Lung (tissue), 12 donors: Measurements from ENCODE around the gene CRTC1. TPM values are rescaled to one million over a fixed set of nuclear protein-coding genes. Genes with fewer than 3 reads are reported as not detected.

Experiments
- ATAC-seq: fragments of 200-7000 bp; cut with Tn5 transposase; one replicate; pipeline ENCODE4 v1.9.1; 2020; ENCODE audit warnings: moderate number of reproducible peaks; ENCODE audit not compliant: insufficient read depth, low FRiP score
- DNase-seq, 3 donors: peaks; one replicate each; pipeline ENCODE4 v3.0.0-alpha.2; 2013 to 2017
- H3K27ac ChIP-seq, 2 donors: one replicate each; pipeline ENCODE4 v1.5.1; 2013; ENCODE audit warnings: mild to moderate bottlenecking in 2 of 2, moderate library complexity in 2 of 2, control low read depth in 1 of 2, inconsistent platforms in 1 of 2, low read depth in 1 of 2, low read length in 1 of 2
- H3K27me3 ChIP-seq, 3 donors: one replicate each; pipeline ENCODE4 v1.5.1; 2013; ENCODE audit warnings: low read length in 2 of 3; ENCODE audit not compliant: control insufficient read depth in 3 of 3, insufficient read depth in 3 of 3
- H3K36me3 ChIP-seq, 4 donors: one replicate each; pipeline ENCODE4 v1.5.1; 2013; ENCODE audit warnings: low read length in 4 of 4, mild to moderate bottlenecking in 1 of 4, moderate library complexity in 1 of 4; ENCODE audit not compliant: control insufficient read depth in 4 of 4, insufficient read depth in 4 of 4
- H3K4me1 ChIP-seq, 5 donors: one replicate each; pipeline ENCODE4 v1.5.1; 2013; ENCODE audit warnings: low read length in 5 of 5, mild to moderate bottlenecking in 2 of 5, moderate library complexity in 1 of 5; ENCODE audit not compliant: control insufficient read depth in 5 of 5, insufficient read depth in 5 of 5
- H3K4me3 ChIP-seq: one replicate; pipeline ENCODE4 v1.5.1; 2013; ENCODE audit warnings: mild to moderate bottlenecking, control low read depth, moderate library complexity
- H3K9ac ChIP-seq, 2 donors: one replicate each; pipeline ENCODE4 v1.5.1; 2013; ENCODE audit warnings: low read length in 2 of 2, control low read depth in 1 of 2; ENCODE audit not compliant: insufficient read depth in 1 of 2
- H3K9me3 ChIP-seq, 4 donors: one replicate each; pipeline ENCODE4 v1.5.1; 2013; ENCODE audit warnings: low read length in 3 of 4, mild to moderate bottlenecking in 1 of 4, moderate library complexity in 1 of 4; ENCODE audit not compliant: control insufficient read depth in 4 of 4, insufficient read depth in 3 of 4
- CTCF ChIP-seq: IDR thresholded peaks from 2 replicates; pipeline ENCODE4 v1.5.1; 2012; ENCODE audit warnings: mild to moderate bottlenecking; ENCODE audit errors: control extremely low read depth, extremely low read depth
- WGBS, 2 donors: extraction: QIAGEN DNeasy Blood & Tissue Kit; methylation state at CpG; one replicate each; pipeline ENCODE4 v1.1.7; 2013; 5-methylcytosine and 5-hydroxymethylcytosine counted together
- polyA plus RNA-seq, 2 donors: library from polyadenylated mRNA; stranded (reverse); fragments of 200-250 nt; gene quantifications; one replicate each; pipeline ENCODE4 v1.2.1, GENCODE V29; 2013
- total RNA-seq, 2 donors: library from RNA; depleted of rRNA in 1 of 2; stranded (reverse); fragments of >200 nt in 1 of 2; gene quantifications; one replicate each; pipeline ENCODE4 v1.2.1, GENCODE V29; 2014 to 2021
- donor health status: control.
- donor health status: control.
- donor health status: Bipolar disorder and iron deficiency.
- donor health status: healthy.
- donor health status: DM: yes; HTN: yes; CAD: no.

Gene CRTC1
- total and polyA plus RNA-seq, 4 donors, result 4.2 to 16.0 (median 7.3) TPM

GRCh38 chr19:18742838-18743783 lies 59.6 kb downstream of the CRTC1 start:
- Histone ChIP-seq H3K4me3 (no peak overlapping the region), H3K27ac (peak overlapping the region in 1 of 2 donors; percentile 20), H3K4me1 (peaks cover 0 to 58% (median 23%) of the 10 kb centered on the region in 5 donors), H3K9me3 (no peaks in the 10 kb centered on the region), H3K27me3 (no peaks in the 10 kb centered on the region), H3K36me3 (peaks cover 0 to 4% (median 0%) of the 10 kb centered on the region in 4 donors), H3K9ac (no peak overlapping the region)
- WGBS, 2 donors, result 64 to 77% methylated on average over 37 to 38 of the region's 38 CpGs
- DNase-seq (peak; percentile 88 to 95 (median 89)), ATAC-seq (peak; percentile 44)
- TF ChIP-seq CTCF, result no peak

GRCh38 chr19:18743784-18744418 lies 60.4 kb downstream of the CRTC1 start:
- no peaks in the 10 kb centered on the region for H3K27me3 ChIP-seq
- H3K9ac ChIP-seq, result no peak overlapping the region
- 95 to 97% methylated on average over 36 of the region's 36 CpGs for WGBS, 2 donors
- DNase-seq (no peak), ATAC-seq (no peak)
- peaks cover 0 to 58% (median 23%) of the 10 kb centered on the region in 5 donors for H3K4me1 ChIP-seq
- TF ChIP-seq CTCF, result no peak
- H3K36me3 ChIP-seq, result peaks cover 0 to 4% (median 0%) of the 10 kb centered on the region in 4 donors
- H3K9me3 ChIP-seq, result no peaks in the 10 kb centered on the region
- H3K4me3 ChIP-seq, result no peak overlapping the region
- H3K27ac ChIP-seq, result peak overlapping the region in 1 of 2 donors; percentile 20

DNA sequence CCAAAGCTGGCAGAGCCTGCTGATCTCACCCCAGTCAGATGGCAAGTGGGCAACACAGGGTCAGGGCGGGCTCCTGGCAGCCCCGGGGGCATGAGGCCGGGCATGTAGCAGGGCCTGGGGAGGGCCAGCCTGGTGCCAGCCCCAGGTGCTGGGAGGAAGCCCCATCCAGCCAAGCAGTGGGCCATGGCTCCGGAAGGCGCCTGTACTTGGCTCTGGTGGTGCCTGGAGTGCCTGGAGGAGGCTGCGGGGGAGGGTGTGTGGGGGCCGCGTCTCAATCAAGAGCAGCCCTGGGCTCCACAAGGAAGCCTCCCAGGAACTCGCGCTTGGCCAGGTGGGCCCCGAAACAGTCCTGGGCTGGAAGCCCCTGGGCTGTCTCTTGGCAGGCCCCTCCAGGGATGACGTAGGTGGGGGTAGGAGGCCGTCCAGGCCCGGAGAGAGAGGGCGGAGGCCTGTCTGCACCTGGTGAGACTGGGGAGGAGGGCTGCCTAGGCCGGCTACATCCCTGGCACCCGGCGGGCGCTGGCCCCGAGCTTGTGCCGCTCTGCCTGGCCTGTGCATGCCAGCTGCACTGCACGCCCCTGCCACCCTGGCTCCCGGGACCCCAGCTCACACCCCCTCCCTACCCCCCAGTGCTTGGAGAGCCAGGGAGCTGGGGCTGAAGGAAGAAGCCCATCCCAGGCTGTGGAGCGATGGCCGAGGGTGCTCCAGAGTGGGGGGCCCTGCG lies 61.7 kb downstream of the CRTC1 start:
- DNase-seq, result peak in 1 of 3 donors; percentile 51

More for the DNA sequence above, 61.7 kb downstream of the CRTC1 start:
- no peak for ATAC-seq
- H3K27ac ChIP-seq, result no peak overlapping the region
- no peak overlapping the region for H3K9ac ChIP-seq
- no peaks in the 10 kb centered on the region for H3K27me3 ChIP-seq
- TF ChIP-seq CTCF, result no peak
- H3K4me3 ChIP-seq, result no peak overlapping the region
- peaks cover 0 to 9% (median 1%) of the 10 kb centered on the region in 4 donors for H3K36me3 ChIP-seq
- H3K9me3 ChIP-seq, result no peaks in the 10 kb centered on the region
- H3K4me1 ChIP-seq, result peaks cover 0 to 58% (median 23%) of the 10 kb centered on the region in 5 donors
- 92% methylated on average over 23 to 26 of the region's 26 CpGs for WGBS, 2 donors
